ENCODE data around the gene STXBP5L.
"Not testable (repeated sequence)": the region's sequence is repeated elsewhere in the genome, so short reads cannot be mapped to it uniquely, and the experiment has no call there.

STXBP5L gene

DNA sequence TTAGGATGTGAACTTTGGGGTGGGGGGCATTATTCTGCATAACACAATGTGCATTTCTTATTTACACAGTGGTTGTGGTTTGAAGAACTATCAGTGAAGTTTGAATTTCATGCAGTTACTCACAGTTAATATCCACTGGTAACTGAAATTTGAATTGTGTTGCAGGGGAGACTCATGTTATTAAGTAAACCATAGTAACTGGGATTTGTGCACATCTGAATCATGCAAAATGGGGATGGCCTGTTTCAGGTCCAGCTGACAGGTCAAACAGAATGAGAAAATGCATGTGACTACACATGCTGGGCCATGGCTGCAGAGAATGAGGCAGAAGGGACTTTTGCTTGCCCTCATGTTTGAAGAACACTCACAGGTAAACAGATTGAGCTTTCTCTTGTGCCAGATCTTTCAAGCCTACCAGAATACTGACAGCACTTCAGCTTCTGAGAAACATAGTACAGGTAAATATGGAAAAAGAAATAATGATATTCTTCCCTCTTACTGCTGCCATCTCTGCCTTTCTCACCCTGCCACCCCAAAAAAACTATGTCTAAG lies 522.7 kb downstream of the STXBP5L start:
- H3K27me3 ChIP-seq (replicated peaks; ENCODE audit: control insufficient read depth, insufficient read depth, low read length): no peaks in the 10 kb centered on the region
- peaks cover 2% of the 10 kb centered on the region for H3K36me3 ChIP-seq (ENCODE audit: control insufficient read depth, insufficient read depth, low read length)
- DNase-seq (ENCODE audit: extremely low read depth, insufficient read length): no peak
- no peak overlapping the region for H3K4me3 ChIP-seq (replicated peaks; ENCODE audit: low read depth, low read length)
- TF ChIP-seq, protein P1, sequence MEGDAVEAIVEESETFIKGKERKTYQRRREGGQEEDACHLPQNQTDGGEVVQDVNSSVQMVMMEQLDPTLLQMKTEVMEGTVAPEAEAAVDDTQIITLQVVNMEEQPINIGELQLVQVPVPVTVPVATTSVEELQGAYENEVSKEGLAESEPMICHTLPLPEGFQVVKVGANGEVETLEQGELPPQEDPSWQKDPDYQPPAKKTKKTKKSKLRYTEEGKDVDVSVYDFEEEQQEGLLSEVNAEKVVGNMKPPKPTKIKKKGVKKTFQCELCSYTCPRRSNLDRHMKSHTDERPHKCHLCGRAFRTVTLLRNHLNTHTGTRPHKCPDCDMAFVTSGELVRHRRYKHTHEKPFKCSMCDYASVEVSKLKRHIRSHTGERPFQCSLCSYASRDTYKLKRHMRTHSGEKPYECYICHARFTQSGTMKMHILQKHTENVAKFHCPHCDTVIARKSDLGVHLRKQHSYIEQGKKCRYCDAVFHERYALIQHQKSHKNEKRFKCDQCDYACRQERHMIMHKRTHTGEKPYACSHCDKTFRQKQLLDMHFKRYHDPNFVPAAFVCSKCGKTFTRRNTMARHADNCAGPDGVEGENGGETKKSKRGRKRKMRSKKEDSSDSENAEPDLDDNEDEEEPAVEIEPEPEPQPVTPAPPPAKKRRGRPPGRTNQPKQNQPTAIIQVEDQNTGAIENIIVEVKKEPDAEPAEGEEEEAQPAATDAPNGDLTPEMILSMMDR (IDR thresholded peaks at IDR 0.05; ENCODE audit: insufficient read depth, low read length, poor library complexity, severe bottlenecking): no peak

DNA sequence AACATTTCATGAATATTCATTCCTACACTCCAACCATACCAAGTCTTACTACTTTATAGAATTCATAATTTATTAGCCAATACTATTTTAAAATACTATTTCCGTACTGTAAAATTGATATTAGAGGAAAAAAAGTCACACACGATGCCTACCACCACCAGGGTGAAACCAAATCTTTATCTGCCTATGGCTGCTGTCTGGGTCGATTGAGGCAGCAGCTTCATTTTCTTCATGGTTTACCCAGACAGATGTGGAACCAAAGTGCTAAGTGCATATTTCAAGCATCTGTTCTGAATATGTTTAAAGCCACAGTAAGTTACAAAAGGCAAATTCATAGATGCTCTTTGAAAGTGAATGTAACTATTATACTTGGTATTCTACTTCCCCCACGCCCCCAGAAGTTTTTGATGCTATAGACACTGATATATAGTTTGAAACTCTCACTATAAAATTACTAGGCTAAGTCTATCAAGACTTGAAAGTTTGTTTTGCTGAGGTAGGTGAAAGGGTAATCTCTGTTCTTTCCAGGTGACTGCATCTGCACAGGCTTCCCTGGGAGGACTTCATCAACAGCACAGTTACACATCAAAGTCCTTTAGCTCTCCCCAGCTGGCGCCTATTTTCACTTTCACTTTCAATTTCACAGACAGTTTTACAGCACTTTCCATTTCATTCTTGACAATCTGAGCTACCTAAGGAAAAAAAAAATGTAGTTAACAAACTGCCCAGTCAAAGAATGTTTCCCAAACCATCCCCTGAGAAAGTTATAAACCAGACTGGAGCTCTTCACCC lies 523.9 kb downstream of the STXBP5L start:
- TF ChIP-seq, protein P1 (IDR thresholded peaks at IDR 0.05; ENCODE audit: insufficient read depth, low read length, poor library complexity, severe bottlenecking): no peak
- H3K4me3 ChIP-seq (replicated peaks; ENCODE audit: low read depth, low read length): no peak overlapping the region
- peaks cover 2% of the 10 kb centered on the region for H3K36me3 ChIP-seq (ENCODE audit: control insufficient read depth, insufficient read depth, low read length)
- peak; percentile 27 for DNase-seq (ENCODE audit: extremely low read depth, insufficient read length)
- no peaks in the 10 kb centered on the region for H3K27me3 ChIP-seq (replicated peaks; ENCODE audit: control insufficient read depth, insufficient read depth, low read length)

DNA sequence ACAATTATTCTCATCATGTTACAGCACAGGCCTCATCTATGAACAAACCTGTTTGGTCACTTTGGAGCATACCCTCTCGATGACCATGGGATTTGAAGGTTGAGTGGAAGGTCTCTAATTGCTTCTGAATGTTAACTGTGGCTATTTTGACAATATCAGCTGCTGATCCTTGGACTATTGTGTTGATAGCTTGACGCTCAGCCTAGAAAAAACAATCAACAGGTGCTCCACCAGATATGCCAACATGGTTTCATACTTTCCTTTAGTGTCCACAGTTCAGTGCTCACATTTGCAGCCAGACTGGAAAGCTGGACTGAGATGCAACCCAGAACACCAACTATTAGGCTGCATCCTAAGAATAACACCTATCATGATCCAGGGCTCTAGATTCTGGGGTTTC lies 528.1 kb downstream of the STXBP5L start:
- Histone ChIP-seq H3K27me3 (replicated peaks; ENCODE audit: control insufficient read depth, insufficient read depth, low read length) (no peaks in the 10 kb centered on the region), H3K36me3 (ENCODE audit: control insufficient read depth, insufficient read depth, low read length) (no peaks in the 10 kb centered on the region), H3K4me3 (replicated peaks; ENCODE audit: low read depth, low read length) (no peak overlapping the region)
- TF ChIP-seq, protein P1 (IDR thresholded peaks at IDR 0.05; ENCODE audit: insufficient read depth, low read length, poor library complexity, severe bottlenecking): no peak
- no peak for DNase-seq (ENCODE audit: extremely low read depth, insufficient read length)

DNA sequence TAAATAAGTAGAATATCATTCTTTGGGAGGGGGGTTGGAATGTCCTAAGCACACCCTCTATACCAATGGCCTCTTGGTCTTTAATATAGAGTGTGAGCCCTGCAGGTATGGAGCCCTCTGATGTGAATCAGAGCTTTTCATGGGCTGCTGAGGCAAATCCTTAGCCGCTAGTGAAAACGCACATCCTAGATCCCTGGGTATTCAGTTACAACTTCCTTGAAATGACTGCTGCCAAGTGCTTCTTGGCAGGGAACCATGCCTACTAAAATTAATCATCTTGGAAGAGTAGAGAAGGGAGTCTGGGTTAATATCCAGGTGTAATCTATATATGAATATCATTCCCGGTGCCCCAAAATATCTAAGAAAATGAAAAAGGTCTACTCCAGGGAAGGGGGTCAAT lies 528.6 kb downstream of the STXBP5L start:
- no peak for DNase-seq (ENCODE audit: extremely low read depth, insufficient read length)
- Histone ChIP-seq H3K27me3 (replicated peaks; ENCODE audit: control insufficient read depth, insufficient read depth, low read length) (no peaks in the 10 kb centered on the region), H3K4me3 (replicated peaks; ENCODE audit: low read depth, low read length) (no peak overlapping the region), H3K36me3 (ENCODE audit: control insufficient read depth, insufficient read depth, low read length) (no peaks in the 10 kb centered on the region)
- TF ChIP-seq, protein P1 (IDR thresholded peaks at IDR 0.05; ENCODE audit: insufficient read depth, low read length, poor library complexity, severe bottlenecking): no peak

DNA sequence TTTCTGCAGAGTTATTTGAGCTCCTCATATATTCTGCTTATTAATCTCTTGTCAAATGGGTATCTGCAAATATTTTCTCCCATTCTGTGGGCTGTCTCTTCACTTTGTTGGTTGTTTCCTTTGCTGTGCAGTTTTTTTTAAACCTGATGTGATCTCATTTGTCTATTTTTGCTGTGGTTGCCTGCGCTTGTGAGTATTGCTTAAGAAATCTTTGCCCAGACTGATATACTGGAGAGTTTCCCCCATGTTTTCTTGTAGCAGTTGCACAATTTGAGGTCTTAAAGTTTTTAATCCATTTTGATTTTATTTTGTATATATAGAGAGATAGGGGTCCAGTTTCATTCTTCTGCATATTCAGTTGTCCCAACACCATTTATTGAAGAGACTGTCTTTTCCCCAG lies 535.5 kb downstream of the STXBP5L start:
- no peaks in the 10 kb centered on the region for H3K36me3 ChIP-seq (ENCODE audit: control insufficient read depth, insufficient read depth, low read length)
- TF ChIP-seq, protein P1 (IDR thresholded peaks at IDR 0.05; ENCODE audit: insufficient read depth, low read length, poor library complexity, severe bottlenecking): no peak
- DNase-seq (ENCODE audit: extremely low read depth, insufficient read length): no peak

DNA sequence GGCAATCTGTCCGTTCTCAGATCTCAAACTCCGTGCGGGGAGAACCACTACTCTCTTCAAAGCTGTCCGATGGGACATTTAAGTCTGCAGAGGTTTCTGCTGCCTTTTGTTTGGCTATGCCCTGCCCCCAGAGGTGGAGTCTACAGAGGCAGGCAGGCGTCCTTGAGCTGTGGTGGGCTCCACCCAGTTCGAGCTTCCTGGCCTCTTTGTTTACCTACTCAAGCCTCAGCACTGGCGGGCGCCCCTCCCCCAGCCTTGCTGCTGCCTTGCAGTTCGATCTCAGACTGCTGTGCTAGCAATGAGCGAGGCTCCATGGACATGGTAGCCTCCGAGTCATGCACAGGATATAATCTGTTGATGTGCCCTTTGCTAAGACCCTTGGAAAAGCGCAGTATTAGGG lies 543.7 kb downstream of the STXBP5L start:
- H3K36me3 ChIP-seq (ENCODE audit: control insufficient read depth, insufficient read depth, low read length); DNase-seq (ENCODE audit: extremely low read depth, insufficient read length); H3K4me3 ChIP-seq (replicated peaks; ENCODE audit: low read depth, low read length); H3K27me3 ChIP-seq (replicated peaks; ENCODE audit: control insufficient read depth, insufficient read depth, low read length): not testable (repeated sequence)

More for the DNA sequence above, 535.5 kb downstream of the STXBP5L start:
- Histone ChIP-seq H3K27me3 (replicated peaks; ENCODE audit: control insufficient read depth, insufficient read depth, low read length) (no peaks in the 10 kb centered on the region), H3K4me3 (replicated peaks; ENCODE audit: low read depth, low read length) (no peak overlapping the region)

Data from GM06990 (cell line).